Nephron progenitor cell (in vitro differentiated cells): Measurements from ENCODE around the gene IGFLR1.
A peak's percentile ranks its signal among the peaks of the same experiment; 100 is the strongest.

Experiments used
- DNase-seq: peaks from one replicate; pipeline ENCODE4 v3.0.0; 2021
- H3K27ac Mint-ChIP-seq: 2 replicates; pipeline ENCODE4 v1.8.0; 2021; ENCODE audit warnings: mild to moderate bottlenecking, moderate library complexity, mixed read lengths
- H3K27me3 Mint-ChIP-seq: 2 replicates; pipeline ENCODE4 v1.8.0; 2021; ENCODE audit warnings: mild to moderate bottlenecking, low read depth, mixed read lengths; ENCODE audit not compliant: poor library complexity
- H3K36me3 Mint-ChIP-seq: 2 replicates; pipeline ENCODE4 v1.8.0; 2021; ENCODE audit warnings: low read depth, mixed read lengths
- H3K4me1 Mint-ChIP-seq: 2 replicates; pipeline ENCODE4 v1.8.0; 2021; ENCODE audit warnings: mixed read lengths
- H3K4me3 Mint-ChIP-seq: 2 replicates; pipeline ENCODE4 v1.8.0; 2021; ENCODE audit warnings: mild to moderate bottlenecking, moderate library complexity, mixed read lengths
- H3K9me3 Mint-ChIP-seq: 2 replicates; pipeline ENCODE4 v1.8.0; 2021; ENCODE audit warnings: mild to moderate bottlenecking, moderate library complexity, mixed read lengths
- CTCF ChIP-seq: fragments of 200-600 bp; sonication (generic); IDR thresholded peaks from 2 replicates; pipeline ENCODE4 v1.5.0; 2021; ENCODE audit warnings: antibody characterized with exemption

IGFLR1 gene

DNA sequence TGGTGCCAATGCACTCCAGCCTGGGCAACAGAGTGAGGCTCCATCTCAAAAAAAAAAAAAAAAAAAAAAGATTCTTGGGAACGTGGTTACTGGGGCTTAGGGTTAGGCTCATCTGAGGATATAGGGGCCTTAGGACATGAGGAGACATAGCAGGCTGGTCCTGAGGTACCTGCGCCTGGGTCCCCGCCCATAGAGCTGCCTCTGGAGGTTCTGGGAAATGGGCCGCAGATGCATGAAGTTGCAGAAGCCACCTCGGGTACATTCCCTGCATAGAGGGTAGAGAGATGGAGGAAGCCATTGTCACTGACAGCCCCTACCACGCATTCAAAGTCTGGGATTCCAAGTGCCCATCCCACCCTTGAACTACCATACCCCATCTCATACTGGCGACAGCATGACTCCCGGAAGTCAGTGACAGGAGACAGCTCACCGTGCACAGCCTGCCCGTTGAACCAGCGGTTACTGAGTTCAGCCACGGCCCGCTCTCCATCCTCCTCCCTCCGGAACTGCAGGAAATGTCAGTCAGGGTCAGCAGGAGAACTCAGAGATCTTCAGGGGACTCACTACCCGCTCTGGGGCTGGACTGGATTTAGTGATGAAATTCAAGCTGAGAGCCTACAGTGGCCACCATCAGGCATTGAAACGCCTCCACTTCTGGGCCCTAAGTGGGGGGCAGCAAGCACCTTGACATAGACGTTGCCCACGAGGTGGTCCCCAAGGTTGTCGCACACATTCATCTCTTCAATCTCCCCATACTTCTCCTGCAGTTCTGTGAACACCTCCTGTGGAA, 1.6 kb upstream of the IGFLR1 start:
- no peak for TF ChIP-seq CTCF
- no peak overlapping the region for H3K27ac Mint-ChIP-seq
- H3K36me3 Mint-ChIP-seq: peaks cover 6% of the 10 kb centered on the region
- H3K9me3 Mint-ChIP-seq: no peaks in the 10 kb centered on the region
- H3K4me3 Mint-ChIP-seq: peak overlapping the region; percentile 100
- H3K27me3 Mint-ChIP-seq: peaks cover 2% of the 10 kb centered on the region
- H3K4me1 Mint-ChIP-seq: peaks cover 61% of the 10 kb centered on the region
- no peak for DNase-seq

- Mint-ChIP-seq H3K36me3 (peaks cover 20% of the 10 kb centered on the region), H3K27me3 (peaks cover 2% of the 10 kb centered on the region), H3K4me3 (peak overlapping the region; percentile 85), H3K9me3 (no peaks in the 10 kb centered on the region), H3K27ac (peak overlapping the region; percentile 98), H3K4me1 (peaks cover 36% of the 10 kb centered on the region)
- TF ChIP-seq CTCF: peak; percentile 11
- no peak for DNase-seq
These were observed 1.1 kb downstream of the IGFLR1 start for GRCh38 chr19:35741203-35741515.

- DNase-seq: peak; percentile 98
- H3K27me3 Mint-ChIP-seq: peaks cover 2% of the 10 kb centered on the region
- H3K36me3 Mint-ChIP-seq: peaks cover 23% of the 10 kb centered on the region
- peak overlapping the region; percentile 98 for H3K27ac Mint-ChIP-seq
- TF ChIP-seq CTCF: peak; percentile 26
- no peaks in the 10 kb centered on the region for H3K9me3 Mint-ChIP-seq
- peaks cover 30% of the 10 kb centered on the region for H3K4me1 Mint-ChIP-seq
- peak overlapping the region; percentile 85 for H3K4me3 Mint-ChIP-seq
These were observed 1.6 kb downstream of the IGFLR1 start for GRCh38 chr19:35740423-35741202.

- TF ChIP-seq CTCF: no peak
- peaks cover 26% of the 10 kb centered on the region for H3K36me3 Mint-ChIP-seq
- no peak for DNase-seq
- no peak overlapping the region for H3K27ac Mint-ChIP-seq
- peaks cover 3% of the 10 kb centered on the region for H3K27me3 Mint-ChIP-seq
- H3K4me1 Mint-ChIP-seq: peaks cover 28% of the 10 kb centered on the region
- no peaks in the 10 kb centered on the region for H3K9me3 Mint-ChIP-seq
- peak overlapping the region; percentile 85 for H3K4me3 Mint-ChIP-seq
These were observed 2.2 kb downstream of the IGFLR1 start for GRCh38 chr19:35740108-35740422.

DNA sequence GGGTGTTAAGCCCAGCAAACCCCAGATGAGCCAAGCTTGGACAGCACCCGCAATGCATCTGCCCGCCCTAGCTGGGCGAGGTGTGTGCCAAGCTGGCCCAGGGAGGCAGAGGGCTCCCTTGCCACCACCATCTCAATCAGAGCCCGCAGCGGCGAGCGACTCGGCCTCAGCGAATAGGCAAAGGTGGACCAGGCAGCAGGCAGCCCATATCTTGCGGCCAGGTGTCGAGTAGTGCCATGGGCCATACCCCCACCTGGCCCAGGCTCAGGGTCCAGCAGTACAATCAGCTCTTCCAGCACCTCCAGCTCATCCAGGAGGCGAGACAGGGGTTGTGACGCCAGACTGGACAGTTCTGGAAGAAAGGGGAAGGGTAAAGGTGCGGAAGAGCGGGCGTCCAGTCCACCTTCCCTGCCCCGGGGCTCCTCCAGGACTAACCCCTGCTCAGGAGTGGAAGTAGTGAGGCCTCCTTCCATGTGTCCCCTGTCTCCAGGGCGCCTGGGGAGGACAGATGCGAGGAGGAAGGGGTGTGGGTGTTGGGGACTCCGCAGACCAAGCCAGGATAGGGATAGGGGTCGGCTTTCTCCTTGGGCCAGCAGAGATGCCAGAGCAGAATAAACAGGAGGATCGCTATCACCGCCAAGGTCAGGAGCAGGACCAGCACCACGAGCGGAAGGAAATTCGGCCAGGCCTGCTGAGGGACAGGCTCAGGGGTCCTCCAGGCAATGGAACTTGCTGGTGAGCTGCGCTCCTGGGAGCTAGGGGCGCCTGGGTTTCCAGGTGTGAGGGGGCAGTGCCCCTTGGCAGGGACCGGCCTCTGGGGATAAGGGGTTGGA, 2.8 kb downstream of the IGFLR1 start:
- Mint-ChIP-seq H3K27me3 (peaks cover 5% of the 10 kb centered on the region), H3K4me3 (peak overlapping the region; percentile 71), H3K36me3 (peaks cover 29% of the 10 kb centered on the region), H3K27ac (no peak overlapping the region), H3K4me1 (peaks cover 25% of the 10 kb centered on the region), H3K9me3 (no peaks in the 10 kb centered on the region)
- TF ChIP-seq CTCF: no peak
- DNase-seq: no peak
